GM21529 (cell line): ENCODE data around the gene NLRP12.
"Not testable (repeated sequence)": the region's sequence is repeated elsewhere in the genome, so short reads cannot be mapped to it uniquely, and the experiment has no call there.

Experiments used
- ATAC-seq: cut with Tn5 transposase; IDR thresholded peaks from one replicate; pipeline ENCODE4 v1.9.1; 2021; ENCODE audit not compliant: unreplicated experiment

NLRP12 gene, protein sequence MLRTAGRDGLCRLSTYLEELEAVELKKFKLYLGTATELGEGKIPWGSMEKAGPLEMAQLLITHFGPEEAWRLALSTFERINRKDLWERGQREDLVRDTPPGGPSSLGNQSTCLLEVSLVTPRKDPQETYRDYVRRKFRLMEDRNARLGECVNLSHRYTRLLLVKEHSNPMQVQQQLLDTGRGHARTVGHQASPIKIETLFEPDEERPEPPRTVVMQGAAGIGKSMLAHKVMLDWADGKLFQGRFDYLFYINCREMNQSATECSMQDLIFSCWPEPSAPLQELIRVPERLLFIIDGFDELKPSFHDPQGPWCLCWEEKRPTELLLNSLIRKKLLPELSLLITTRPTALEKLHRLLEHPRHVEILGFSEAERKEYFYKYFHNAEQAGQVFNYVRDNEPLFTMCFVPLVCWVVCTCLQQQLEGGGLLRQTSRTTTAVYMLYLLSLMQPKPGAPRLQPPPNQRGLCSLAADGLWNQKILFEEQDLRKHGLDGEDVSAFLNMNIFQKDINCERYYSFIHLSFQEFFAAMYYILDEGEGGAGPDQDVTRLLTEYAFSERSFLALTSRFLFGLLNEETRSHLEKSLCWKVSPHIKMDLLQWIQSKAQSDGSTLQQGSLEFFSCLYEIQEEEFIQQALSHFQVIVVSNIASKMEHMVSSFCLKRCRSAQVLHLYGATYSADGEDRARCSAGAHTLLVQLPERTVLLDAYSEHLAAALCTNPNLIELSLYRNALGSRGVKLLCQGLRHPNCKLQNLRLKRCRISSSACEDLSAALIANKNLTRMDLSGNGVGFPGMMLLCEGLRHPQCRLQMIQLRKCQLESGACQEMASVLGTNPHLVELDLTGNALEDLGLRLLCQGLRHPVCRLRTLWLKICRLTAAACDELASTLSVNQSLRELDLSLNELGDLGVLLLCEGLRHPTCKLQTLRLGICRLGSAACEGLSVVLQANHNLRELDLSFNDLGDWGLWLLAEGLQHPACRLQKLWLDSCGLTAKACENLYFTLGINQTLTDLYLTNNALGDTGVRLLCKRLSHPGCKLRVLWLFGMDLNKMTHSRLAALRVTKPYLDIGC

DNA sequence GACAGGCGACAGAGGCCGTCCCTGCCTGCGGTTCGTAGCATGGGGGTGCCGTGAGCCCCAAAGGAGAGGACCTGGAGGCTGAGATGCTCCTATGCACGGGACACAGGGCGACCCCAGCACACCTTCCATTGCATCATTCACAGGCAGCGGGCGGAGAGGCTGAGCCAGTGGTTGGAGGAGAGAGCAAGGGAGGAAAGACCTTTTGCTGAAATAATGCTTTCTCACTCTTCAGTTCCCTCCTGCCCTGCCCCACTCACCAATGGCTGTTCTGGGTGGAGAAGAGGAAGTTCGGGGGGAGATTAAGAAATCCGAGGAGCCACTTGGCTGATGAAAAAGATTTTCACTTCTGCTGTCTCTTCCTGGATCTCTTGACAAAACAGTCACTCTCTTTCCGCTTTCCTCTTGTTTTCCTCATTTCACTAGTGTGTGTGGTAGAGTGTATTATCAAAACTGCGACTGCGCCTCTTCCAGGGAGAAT is at the start of gene NLRP12:
Gene NLRP12 (minus strand): TSS at position 181 of the 478 bp plus-strand sequence. CDS start 140 bp downstream, at position 41.
- no peak for ATAC-seq

DNA sequence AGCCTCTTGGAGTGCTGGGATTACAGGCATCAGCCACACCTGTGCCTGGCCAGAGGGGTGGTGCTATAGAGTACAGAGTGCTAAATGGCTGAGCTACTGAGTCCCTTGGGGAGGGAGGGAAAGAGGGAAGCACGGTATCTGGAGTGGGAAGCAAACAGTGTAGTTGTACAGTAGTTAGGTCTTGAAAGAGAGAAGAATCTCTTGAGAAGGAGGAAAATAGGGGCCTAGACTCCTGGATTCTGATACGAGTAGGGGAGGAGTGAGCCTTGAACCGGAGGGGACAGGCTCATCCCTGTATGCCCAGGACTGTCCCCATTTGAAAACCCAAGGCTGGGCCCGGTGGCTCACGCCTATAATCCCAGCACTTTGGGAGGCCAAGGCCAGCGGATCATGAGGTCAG is 48.6 kb upstream of the NLRP12 start:
- ATAC-seq, result no peak

DNA sequence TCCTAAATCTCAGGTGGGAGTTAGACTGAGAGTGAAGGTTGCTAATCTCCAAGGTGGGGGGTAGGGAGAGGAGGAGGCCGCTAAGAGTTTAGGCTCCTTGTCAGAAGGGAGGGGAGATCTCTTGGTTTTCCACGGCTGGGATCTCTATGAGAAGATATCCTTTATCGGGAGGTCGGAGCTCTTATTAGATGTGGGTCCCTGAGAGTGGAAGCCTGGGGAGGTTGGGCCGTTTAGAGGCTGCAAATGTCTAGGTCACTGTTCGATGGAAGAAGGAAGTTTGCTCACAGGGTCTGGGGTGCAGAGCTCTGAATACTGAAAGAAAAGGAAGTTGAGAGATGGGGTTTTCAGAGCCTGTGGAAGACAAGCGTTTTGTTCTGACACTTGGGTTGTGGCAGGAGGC is 47.3 kb upstream of the NLRP12 start:
- ATAC-seq, result no peak

DNA sequence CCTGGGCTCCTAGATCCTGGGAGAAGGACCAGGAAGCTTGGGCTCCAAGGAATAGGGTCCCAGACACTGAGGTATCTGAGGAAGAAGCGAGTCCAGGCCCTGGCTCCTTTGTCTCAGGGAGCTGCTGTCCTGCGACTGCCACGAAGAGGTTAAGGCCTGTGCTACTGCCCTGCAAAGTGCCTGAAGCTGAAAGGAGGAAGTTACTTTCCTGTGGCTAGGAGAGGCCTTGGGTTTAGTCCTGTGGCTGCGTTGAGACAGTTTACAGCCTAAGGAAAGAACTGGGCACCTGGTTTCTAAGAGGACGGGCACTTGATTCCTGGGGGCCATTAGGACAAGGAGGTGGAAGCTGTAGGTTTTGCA is 46.4 kb upstream of the NLRP12 start:
- no peak for ATAC-seq

DNA sequence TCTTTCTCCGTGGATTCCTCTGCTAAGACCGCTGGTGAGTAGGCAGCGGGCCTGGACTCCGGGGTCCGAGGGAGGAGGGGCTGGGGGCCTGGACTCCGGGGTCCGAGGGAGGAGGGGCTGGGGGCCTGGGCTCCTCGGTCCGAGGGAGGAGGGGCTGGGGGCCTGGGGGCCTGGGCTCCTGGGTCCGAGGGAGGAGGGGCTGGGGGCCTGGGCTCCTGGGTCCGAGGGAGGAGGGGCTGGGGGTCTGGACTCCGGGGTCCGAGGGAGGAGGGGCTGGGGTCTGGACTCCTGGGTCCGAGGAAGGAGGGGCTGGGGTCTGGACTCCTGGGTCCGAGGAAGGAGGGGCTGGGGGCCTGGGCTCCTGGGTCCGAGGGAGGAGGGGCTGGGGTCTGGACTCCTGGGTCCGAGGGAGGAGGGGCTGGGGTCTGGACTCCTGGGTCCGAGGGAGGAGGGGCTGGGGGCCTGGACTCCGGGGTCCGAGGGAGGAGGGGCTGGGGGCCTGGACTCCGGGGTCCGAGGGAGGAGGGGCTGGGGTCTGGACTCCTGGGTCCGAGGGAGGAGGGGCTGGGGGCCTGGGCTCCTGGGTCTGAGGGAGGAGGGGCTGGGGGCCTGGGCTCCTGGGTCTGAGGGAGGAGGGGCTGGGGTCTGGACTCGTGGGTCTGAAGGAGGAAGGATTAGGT is 45.8 kb upstream of the NLRP12 start:
- not testable (repeated sequence) for ATAC-seq

DNA sequence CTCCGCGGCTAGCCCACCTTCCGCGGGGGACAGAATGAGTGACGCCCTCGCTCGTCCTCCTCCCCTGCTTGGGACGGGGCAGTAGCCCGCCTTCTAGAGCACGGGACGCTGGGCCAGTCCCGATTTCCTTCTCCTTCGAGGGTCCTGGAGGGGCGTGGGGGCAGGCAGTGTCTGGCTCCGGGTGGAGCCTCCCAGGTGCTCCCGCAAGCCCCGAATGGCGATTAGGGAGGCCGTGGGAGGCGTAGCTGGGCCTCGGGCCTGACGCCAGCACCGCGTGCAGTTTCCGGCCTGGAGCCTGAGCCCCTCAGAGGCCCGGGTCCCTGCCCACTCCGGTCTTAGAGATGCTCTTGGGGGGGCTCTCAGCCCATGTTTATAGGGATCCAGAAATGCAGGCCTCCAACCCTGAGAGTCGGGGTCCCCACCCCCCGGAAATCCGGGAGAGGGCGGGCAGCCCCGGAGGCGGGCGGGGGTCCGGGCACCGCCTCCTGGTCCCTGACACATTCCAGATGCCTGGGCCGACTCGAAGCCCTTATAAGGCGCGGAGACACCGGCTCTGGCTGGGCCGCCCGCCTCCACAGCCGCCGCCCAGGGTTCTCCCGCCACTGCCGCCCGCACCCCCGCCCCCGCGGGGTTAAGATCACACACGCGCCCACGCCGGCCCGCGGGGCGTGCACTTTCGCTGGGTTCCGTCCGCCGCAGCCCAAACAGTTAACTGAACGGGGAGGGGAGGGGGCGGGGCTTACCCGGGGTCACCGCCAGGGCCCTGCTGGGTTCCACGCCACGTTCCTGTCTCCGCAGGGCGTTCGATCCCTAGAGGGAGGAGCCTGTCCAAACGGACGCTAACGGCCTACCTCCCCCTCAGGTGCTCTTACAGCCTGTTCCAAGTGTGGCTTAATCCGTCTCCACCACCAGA is 45.0 kb upstream of the NLRP12 start:
- ATAC-seq, result peak; percentile 26

DNA sequence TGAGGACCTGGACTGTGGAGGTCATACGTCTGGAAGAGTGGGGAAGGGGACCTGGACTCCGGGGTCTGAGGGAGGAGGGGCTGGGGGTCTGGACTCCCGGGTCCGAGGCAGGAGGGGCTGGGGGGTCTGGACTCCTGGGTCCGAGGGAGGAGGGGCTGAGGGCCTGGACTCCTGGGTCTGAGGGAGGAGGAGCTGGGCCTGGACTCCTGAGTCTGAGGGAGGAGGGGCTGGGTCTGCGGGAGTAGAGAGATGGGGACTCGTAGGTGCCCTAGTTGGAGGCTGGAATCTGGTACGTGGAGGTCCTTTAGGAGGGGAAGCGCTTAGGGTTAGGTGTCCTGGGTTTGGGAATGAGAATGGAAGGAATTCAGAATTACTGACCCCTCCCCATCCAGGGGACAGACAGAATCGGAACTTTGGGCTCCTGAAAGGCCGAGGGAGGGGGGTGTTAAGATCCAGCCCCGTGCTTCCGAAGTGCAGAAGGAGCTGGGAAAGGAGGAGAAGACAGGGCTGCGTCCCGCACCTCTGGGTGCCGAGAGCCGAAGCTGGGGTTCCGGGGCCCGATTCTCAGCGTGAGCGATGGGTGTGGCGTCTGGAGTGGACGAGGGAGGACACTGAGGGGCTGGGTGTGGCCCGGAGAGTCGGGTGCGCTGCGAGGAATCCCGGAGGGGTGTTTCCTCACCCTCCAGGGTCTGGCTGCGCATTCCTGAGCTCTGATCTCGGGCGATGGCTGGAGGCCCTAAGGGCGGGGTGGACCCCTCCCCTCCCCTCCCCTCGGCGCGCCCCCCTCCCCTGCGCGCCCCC is 44.2 kb upstream of the NLRP12 start:
- ATAC-seq, result no peak

DNA sequence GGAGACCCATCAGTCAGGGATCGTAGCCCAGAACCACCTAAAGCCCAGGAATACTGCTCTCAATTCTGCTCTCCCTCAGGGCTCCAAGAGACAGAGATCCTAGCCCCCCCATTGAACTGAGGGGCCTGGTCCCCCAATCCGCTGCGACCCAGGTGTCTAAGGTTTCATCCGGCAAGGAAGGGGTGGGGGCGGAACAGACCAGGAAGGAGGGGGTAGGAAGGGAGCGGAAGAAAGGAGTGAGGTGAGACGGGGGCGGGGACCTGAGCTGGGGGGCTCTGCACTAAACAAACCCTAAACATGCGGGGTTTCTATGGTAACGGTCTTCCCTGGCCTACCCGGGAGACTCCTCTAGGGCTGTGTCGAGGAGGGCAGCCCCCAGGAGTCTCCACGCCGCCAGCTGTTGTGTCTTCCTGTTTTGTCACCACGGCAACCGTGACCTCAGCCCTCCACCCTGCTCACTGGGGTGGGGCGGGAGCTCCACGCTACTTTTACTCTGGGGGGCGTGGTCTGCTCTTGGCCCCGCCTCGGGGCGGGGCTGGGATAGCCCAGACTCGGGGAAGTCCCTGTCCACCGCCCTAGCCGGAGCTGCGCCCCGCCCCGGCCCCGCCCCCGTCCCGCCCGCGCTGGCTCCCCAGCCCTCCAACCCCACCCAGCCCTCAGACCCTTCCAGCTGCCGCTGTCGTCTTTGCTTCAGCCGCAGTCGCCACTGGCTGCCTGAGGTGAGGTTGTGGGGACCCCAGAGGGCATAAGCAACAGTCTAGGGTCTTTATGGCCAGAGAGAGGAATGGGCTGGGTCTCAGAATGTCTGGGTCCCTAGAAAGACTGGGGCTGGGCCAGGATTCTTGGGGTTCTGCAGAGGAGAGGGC is 43.3 kb upstream of the NLRP12 start, which contains the start of gene MYADM:
Gene MYADM (plus strand): TSS at position 659 of the 866 bp plus-strand sequence. CDS start 5,647 bp downstream, outside the sequence.
- peak; percentile 75 for ATAC-seq

DNA sequence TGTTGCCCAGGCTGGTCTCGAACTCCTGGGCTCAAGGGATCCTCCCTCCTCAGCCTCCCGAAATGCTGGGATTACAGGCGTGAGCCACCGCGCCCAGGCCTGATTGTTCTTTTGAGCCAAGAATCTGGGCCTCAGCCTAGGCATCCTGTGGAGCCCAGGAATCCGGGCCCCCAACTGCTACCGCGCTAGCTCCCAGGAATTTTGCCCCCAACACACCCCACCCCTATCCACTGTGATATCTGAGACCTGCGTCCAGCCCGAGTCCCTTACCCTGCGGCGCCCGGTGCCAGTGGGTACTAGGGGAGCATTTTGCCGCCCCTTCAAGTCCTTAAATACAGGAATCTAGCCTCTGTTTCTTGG is 42.7 kb upstream of the NLRP12 start:
- no peak for ATAC-seq

DNA sequence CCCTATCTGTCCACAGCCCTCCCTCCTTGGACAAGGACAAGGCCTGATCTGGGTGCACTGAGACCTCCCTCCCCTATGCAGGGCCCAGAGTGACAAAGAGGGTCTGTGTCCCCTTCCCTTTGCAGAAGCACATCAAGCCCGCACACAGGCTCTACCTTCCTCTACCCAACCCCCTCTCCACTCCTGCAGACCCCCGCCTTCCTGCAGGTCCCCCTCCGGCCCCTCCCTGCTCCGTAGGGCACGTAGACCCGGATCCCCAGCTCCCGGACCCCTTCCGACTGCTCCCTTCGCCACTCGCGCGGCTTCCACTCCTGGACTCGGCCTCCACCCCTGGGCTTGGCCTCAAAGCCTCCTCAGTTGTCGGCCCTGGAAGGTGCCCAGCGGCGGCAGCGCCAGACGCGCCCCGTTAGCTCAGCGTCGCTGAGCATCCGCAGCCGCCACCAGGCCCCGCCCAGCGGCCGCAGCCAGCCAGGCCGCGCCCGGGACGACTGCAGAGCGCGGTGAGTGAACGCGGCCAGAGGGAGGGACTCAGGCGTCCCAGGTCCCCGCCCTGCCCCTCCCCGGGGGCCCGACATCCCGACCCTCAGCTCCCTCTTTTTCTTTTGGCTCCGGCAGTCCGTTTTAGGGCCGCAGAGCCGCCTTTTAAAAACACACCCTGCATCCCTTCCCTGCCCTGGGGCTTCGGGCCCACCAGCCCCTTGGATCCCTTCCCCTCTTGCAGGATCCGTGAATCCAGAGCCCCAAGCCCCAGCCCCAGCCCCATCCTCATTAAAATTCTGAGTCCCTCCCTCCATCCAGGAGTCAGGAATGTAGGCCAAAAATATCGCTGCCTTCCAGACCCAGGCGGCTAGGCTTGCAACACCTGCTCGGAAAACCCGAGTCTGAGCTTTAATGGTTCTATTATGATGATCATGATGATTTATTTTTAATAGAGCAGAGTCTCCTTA is 42.1 kb upstream of the NLRP12 start:
- ATAC-seq, result no peak

DNA sequence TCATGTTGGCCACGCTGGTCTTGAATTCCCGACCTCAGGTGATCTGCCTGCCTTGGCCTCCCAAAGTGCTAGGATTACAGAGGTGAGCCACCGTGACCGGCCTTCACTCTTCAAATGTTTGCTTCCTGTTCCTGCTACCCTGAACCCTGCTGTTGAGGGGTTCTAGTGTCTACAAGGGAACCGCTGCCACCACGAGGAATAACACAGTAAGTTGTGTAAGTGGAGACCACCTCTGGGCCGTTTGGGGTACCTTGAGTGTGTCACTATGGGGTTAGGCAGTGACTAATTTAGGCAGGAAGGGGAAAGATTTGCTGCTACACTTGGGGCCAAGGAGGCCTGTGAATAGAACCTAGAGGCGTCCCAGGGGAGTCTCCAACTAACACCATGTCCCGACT is 41.4 kb upstream of the NLRP12 start:
- no peak for ATAC-seq

DNA sequence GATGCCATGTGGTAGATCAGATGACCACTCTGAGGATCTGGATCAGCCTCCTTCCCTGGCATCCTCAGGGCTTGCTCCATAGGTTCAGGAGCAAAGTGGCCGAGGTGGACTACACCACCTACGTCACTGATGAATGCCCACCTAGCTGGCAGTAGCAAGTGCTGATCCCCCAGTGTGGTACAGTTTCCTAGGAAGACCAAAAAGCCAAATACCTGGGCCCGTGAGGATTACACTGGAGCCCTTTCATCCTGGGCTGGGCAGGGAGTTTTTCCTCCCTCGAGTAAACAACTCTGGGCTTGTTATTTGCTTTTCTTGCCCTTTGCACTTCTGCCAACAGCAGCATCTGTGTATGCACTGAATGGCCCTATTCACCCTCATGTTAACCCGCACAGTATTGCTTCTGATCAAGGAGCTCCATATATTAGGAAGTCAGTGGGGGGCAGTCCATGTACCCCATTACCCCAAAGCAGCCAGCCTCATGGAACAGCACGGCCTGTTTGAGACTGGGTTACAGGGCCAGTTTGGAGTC is 40.3 kb upstream of the NLRP12 start:
- no peak for ATAC-seq

DNA sequence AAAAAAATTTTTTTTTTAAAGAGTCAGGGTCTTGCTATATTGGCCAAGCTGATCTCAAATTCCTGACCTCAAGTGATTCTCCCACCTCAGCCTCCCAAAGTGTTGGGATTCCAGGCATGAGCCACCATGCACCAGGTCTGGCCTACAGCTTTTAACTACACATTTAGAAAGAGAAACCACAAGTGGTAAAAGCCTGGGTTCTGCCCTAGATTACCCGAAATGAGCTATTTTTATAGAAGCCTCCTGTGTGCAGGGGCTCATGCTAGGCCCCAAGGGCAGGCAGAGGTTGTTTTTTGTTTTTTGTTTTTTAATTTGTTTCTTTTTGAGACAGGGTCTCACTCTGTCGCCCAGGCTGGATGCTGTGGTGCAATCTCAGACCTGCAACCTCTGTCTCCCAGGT is 29.6 kb upstream of the NLRP12 start:
- no peak for ATAC-seq

DNA sequence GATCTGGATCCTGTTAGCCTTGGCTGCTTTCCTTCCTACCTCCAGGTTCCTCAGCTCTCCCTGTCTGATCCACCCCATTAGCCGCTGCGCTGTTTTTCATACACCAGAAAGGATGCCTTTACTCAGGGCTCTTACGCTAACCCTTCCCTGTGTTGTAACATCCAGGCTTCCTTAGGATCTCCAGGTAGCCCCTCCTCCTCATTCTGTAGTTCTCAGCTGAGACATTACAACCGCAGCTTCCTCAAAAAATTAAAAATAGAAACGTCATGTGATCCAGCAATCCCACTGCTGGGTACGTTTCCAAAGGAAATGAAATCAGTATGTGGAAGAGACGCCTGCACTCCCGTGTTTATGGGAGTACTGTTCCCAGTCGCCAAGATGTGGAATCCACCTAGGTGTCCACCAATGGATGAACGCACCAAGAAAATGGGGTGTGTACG is 25.1 kb upstream of the NLRP12 start:
- no peak for ATAC-seq

DNA sequence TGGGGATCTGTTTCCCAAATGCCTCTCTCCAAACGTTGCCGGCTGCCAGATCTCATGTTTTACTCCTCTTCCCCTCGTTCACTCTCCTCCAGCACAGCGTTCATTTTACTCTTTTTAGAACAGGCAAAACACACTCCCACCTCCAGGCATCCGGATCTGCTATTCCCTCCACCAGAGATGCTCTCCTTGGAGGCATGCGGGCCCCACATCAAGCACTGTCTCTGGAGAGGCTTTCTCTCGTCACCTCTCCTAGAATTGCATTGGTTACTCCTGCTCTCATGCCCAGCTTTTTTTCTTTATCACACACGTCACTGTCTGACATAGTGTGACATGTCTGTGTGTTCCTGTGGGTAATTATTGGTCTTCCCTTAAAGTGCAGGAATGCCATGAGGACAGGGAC is 23.4 kb upstream of the NLRP12 start:
- no peak for ATAC-seq

DNA sequence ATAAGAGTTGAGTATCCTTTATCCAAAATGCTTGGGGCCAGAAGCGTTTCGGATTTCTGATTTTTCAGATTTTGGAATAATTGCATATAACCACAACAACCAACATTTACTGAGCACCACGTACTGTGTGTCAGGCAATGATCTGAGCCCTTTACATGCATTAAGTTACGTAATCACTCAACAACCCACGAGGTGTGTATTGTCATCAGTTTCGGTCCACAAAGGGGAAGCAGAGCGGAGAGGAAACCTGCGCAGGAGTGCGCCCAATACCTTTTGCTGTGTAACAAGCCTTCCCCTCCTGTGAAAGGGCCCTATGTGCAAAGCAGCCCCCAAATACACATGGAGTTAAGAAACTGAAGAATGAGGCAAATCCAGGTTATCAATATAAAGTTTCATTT is 20.7 kb upstream of the NLRP12 start:
- ATAC-seq, result no peak

DNA sequence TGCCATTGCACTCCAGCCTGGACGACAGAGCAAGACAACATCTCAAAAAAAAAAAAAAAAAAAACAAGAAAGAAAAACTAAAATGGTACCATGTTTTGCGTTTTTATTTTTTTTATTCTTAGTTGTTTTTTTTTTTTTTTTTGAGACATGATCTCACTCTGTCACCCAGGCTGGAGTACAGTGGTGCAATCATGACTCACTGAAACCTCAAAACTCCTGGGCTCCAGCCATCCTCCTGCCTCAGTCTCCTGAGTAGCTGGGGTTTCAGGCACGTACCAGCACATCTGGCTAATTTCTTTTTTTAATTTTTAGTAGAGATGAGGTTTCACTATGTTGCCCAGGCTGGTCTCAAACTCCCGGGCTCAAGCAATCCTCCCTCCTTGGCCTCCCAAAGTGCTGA is 16.8 kb upstream of the NLRP12 start:
- not testable (repeated sequence) for ATAC-seq
